SU-DHL-6 (cell line): ENCODE results near the gene MALSU1.

Experiments used
- H2AFZ ChIP-seq: fragments of 200-600 bp; sonication (generic); 2 replicates; pipeline ENCODE4 v1.6.1; 2014; ENCODE audit warnings: low read depth, mild to moderate bottlenecking, moderate library complexity, mixed read lengths, antibody characterized with exemption, low read length; ENCODE audit not compliant: severe bottlenecking
- H3F3A ChIP-seq: fragments of 200-600 bp; shearing (Covaris generic); 2 replicates; pipeline ENCODE4 v1.6.0; 2016; ENCODE audit warnings: antibody characterized with exemption, mild to moderate bottlenecking; ENCODE audit not compliant: insufficient read depth
- H3K27ac ChIP-seq: fragments of 200-600 bp; sonication (generic); 2 replicates; pipeline ENCODE4 v1.5.1; 2016; ENCODE audit warnings: low read depth, mild to moderate bottlenecking, low read length, moderate library complexity, mixed read lengths
- H3K27me3 ChIP-seq: fragments of 200-600 bp; sonication (generic), shearing (Covaris generic); 2 replicates; pipeline ENCODE4 v1.6.0; 2014; ENCODE audit warnings: mild to moderate bottlenecking, low read length
- H3K36me3 ChIP-seq: fragments of 200-600 bp; sonication (generic); 2 replicates; pipeline ENCODE4 v1.6.1; 2014; ENCODE audit warnings: mild to moderate bottlenecking, low read length, mixed read lengths
- H3K4me2 ChIP-seq: fragments of 300-600, 200-600 bp; shearing (Covaris generic), sonication (generic); 2 replicates; pipeline ENCODE4 v1.6.0; 2014; ENCODE audit warnings: low read length, low read depth, mild to moderate bottlenecking; ENCODE audit not compliant: poor library complexity, severe bottlenecking
- H3K4me3 ChIP-seq: fragments of 200-600 bp; sonication (generic); 2 replicates; pipeline ENCODE4 v1.5.1; 2014; ENCODE audit warnings: antibody characterized with exemption, low read length, mild to moderate bottlenecking, mixed read lengths; ENCODE audit not compliant: insufficient read depth, poor library complexity, severe bottlenecking
- H3K79me2 ChIP-seq: fragments of 200-600 bp; sonication (generic); 2 replicates; pipeline ENCODE4 v1.6.1; 2014; ENCODE audit warnings: mild to moderate bottlenecking, low read length, moderate library complexity; ENCODE audit not compliant: insufficient read depth
- H3K9ac ChIP-seq: fragments of 200-600 bp; sonication (generic); 2 replicates; pipeline ENCODE4 v1.7.0; 2014; ENCODE audit warnings: mild to moderate bottlenecking, low read length
- H3K9me2 ChIP-seq: fragments of 200-600 bp; sonication (generic); replicated peaks from 2 replicates; pipeline ENCODE4 v1.6.1; 2014; ENCODE audit warnings: low read length; ENCODE audit not compliant: insufficient read depth
- H3K9me3 ChIP-seq: fragments of 200-600 bp; sonication (generic); 2 replicates; pipeline ENCODE4 v1.6.1; 2014; ENCODE audit warnings: low read length, mixed read lengths; ENCODE audit not compliant: insufficient read depth
- H4K20me1 ChIP-seq: fragments of 200-600 bp; sonication (generic); 2 replicates; pipeline ENCODE4 v1.6.1; 2014; ENCODE audit warnings: low read depth, mild to moderate bottlenecking, antibody characterized with exemption, low read length, moderate library complexity, mixed read lengths
- EZH2phosphoT487 ChIP-seq: fragments of 200-600 bp; sonication (generic), shearing (Covaris generic); conservative IDR thresholded peaks from 2 replicates; pipeline ENCODE4 v1.6.1; 2018; ENCODE audit warnings: mild to moderate bottlenecking, antibody characterized with exemption, low read length, moderate library complexity, mixed read lengths
- TF ChIP-seq, protein P1 (sequence below): fragments of 200-600 bp; sonication (generic); IDR thresholded peaks from one replicate; pipeline ENCODE4 v1.5.1; 2017; ENCODE audit warnings: antibody characterized with exemption, mild to moderate bottlenecking, low read length, moderate library complexity; ENCODE audit not compliant: insufficient read depth, poor library complexity, severe bottlenecking

MALSU1 gene

DNA sequence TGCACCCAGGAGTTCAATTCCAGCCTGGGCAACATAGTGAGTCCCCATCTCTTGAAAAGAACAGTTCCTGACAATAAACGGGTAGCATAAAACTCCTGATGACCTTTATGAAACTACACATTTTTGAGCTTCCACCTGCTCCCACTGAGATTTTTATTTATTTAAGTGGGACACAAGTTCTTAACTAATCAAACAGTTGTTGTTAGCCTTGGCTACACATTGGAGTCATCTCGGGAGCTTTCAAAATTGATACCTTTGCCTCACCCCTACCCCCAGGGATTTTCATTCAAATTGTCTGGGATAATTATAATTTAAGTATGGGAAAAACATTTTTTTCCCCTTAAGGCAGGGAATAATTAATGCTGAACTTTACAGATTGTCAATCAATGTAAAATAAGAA is 39.3 kb downstream of the MALSU1 start:
- no peaks in the 10 kb centered on the region for H3K9me3 ChIP-seq
- H3K4me3 ChIP-seq = no peak overlapping the region
- H4K20me1 ChIP-seq = no peaks in the 10 kb centered on the region
- no peaks in the 10 kb centered on the region for H3K27me3 ChIP-seq
- H3K79me2 ChIP-seq = no peaks in the 10 kb centered on the region
- TF ChIP-seq, protein P1, sequence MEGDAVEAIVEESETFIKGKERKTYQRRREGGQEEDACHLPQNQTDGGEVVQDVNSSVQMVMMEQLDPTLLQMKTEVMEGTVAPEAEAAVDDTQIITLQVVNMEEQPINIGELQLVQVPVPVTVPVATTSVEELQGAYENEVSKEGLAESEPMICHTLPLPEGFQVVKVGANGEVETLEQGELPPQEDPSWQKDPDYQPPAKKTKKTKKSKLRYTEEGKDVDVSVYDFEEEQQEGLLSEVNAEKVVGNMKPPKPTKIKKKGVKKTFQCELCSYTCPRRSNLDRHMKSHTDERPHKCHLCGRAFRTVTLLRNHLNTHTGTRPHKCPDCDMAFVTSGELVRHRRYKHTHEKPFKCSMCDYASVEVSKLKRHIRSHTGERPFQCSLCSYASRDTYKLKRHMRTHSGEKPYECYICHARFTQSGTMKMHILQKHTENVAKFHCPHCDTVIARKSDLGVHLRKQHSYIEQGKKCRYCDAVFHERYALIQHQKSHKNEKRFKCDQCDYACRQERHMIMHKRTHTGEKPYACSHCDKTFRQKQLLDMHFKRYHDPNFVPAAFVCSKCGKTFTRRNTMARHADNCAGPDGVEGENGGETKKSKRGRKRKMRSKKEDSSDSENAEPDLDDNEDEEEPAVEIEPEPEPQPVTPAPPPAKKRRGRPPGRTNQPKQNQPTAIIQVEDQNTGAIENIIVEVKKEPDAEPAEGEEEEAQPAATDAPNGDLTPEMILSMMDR = no peak
- TF ChIP-seq EZH2phosphoT487 = no peak
- no peak overlapping the region for H3K27ac ChIP-seq
- H3K9me2 ChIP-seq = no peaks in the 10 kb centered on the region
- no peak overlapping the region for H3K4me2 ChIP-seq
- peaks cover 79% of the 10 kb centered on the region for H3K36me3 ChIP-seq
- H3K9ac ChIP-seq = no peak overlapping the region
- H2AFZ ChIP-seq = no peak overlapping the region
- peaks cover 21% of the 10 kb centered on the region for H3F3A ChIP-seq

DNA sequence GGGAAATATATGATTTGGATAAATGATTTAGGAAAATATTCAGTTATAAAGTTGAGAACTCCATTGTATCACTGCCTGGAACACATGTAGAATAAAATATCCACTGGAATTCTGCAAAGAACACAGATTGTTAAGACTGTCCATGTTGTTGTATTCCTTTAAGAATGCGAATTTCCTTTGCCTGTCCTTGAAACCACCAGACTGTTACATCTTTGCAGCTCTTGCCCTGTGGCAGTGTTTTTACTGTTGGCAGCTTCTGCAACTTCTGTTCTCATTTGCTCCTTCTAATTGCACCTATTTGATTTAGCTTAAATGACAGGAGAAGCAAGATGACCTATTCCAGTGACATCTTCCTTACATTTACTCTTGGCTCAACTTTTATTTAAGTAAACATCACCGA is 39.7 kb downstream of the MALSU1 start:
- Histone ChIP-seq H4K20me1 (no peaks in the 10 kb centered on the region), H3K4me2 (no peak overlapping the region)

DNA sequence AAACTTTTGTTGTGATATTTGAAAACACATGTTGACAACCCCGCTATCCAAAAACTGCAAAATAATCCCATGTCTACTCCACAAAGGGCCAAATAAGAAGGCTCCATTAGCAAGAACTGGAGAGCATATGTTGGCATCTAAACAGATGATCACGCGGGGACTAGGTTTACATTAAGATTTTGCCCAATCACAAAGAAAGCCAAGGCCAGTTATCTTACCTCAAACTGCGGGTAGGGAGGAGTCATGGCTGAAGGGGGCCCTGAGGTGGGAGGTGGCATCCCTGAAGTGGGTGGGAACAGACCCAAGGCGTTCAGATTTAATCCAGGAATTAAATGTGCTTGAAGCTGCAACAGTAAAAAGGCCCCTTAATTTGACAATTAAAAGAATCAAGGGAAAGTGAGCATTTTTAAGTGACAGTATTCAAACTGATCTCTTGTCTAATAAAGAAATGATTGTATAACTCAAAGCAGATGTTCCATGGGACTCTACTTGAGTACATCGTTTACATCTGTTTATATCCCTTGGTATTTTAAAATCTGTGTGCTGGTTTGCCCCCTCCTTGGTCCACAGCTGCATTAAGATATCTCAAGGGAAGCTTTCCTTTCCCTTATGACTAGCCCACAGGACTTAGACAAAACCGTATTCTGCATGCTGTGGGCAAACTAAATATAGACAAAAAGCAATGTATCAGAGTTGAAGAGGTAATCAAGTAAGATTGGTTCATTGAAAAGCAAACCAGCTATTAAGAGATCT is 42.9 kb downstream of the MALSU1 start:
- Histone ChIP-seq H3K4me2 (no peak overlapping the region), H3K79me2 (no peaks in the 10 kb centered on the region), H3K27me3 (no peaks in the 10 kb centered on the region), H3K9me2 (no peaks in the 10 kb centered on the region), H3K9me3 (no peaks in the 10 kb centered on the region), H3K36me3 (peaks cover 86% of the 10 kb centered on the region), H3F3A (peaks cover 27% of the 10 kb centered on the region), H2AFZ (no peak overlapping the region), H3K27ac (no peak overlapping the region), H3K4me3 (no peak overlapping the region), H3K9ac (no peak overlapping the region), H4K20me1 (no peaks in the 10 kb centered on the region)
- no peak for TF ChIP-seq EZH2phosphoT487
- TF ChIP-seq, protein P1 = no peak

More for the DNA sequence above, 39.7 kb downstream of the MALSU1 start:
- no peak overlapping the region for H3K9ac ChIP-seq
- H2AFZ ChIP-seq = no peak overlapping the region
- no peaks in the 10 kb centered on the region for H3K79me2 ChIP-seq
- peaks cover 79% of the 10 kb centered on the region for H3K36me3 ChIP-seq
- H3K9me3 ChIP-seq = no peaks in the 10 kb centered on the region
- H3K4me3 ChIP-seq = no peak overlapping the region
- no peaks in the 10 kb centered on the region for H3K27me3 ChIP-seq
- peaks cover 21% of the 10 kb centered on the region for H3F3A ChIP-seq
- H3K9me2 ChIP-seq = no peaks in the 10 kb centered on the region
- no peak overlapping the region for H3K27ac ChIP-seq
- TF ChIP-seq EZH2phosphoT487 = no peak
- TF ChIP-seq, protein P1 = no peak
